ENCODE data around the gene CCT5. TPM values are rescaled to one million over a fixed set of nuclear protein-coding genes. Genes with fewer than 3 reads are reported as not detected.

The CCT5 gene
- total RNA-seq, 2 donors from 2014 or later, result 45.4 to 76.1 TPM

GRCh38 chr5:10219068-10219467 is 31.0 kb upstream of the CCT5 start:
- TF ChIP-seq CTCF (IDR thresholded peaks at IDR 0.05) (no peak), POLR2A (IDR thresholded peaks at IDR 0.05) (no peak)
- Histone ChIP-seq H3K9me3 (no peaks in the 10 kb centered on the region), H3K27ac (no peak overlapping the region), H3K36me3 (replicated peaks in 1 of 2; ENCODE audit: insufficient read depth in 1 of 2, low read depth in 2 of 2) (no peaks in the 10 kb centered on the region), H3K4me1 (no peaks in the 10 kb centered on the region), H3K4me3 (no peak overlapping the region), H3K27me3 (no peaks in the 10 kb centered on the region)
- no peak for ATAC-seq
- no peak for DNase-seq
- 91 to 93% methylated on average over 4 of the region's 4 CpGs for WGBS, 2 donors
- intact Hi-C loops (cut with DNase I), result no loop called here

- H3K27ac ChIP-seq, result no peak overlapping the region
- no peaks in the 10 kb centered on the region for H3K9me3 ChIP-seq
- H3K4me1 ChIP-seq, result no peaks in the 10 kb centered on the region
- H3K27me3 ChIP-seq, result no peaks in the 10 kb centered on the region
- H3K36me3 ChIP-seq (replicated peaks in 1 of 2; ENCODE audit: insufficient read depth in 1 of 2, low read depth in 2 of 2), result no peaks in the 10 kb centered on the region
- intact Hi-C loops (cut with DNase I), result no loop called here
- TF ChIP-seq POLR2A (IDR thresholded peaks at IDR 0.05), result no peak
- no peak for TF ChIP-seq CTCF (IDR thresholded peaks at IDR 0.05)
- DNase-seq (no peak), ATAC-seq (no peak)
- no peak overlapping the region for H3K4me3 ChIP-seq
- 81 to 89% methylated on average over 6 to 8 of the region's 8 CpGs for WGBS, 2 donors
These were observed 29.8 kb upstream of the CCT5 start for GRCh38 chr5:10220248-10220647.

- DNase-seq (no peak), ATAC-seq (no peak)
- 94 to 100% methylated on average over 1 to 2 of the region's 2 CpGs for WGBS, 2 donors
- H3K9me3 ChIP-seq, result no peaks in the 10 kb centered on the region
- TF ChIP-seq POLR2A (IDR thresholded peaks at IDR 0.05), result no peak
- no peak for TF ChIP-seq CTCF (IDR thresholded peaks at IDR 0.05)
- H3K4me1 ChIP-seq, result no peaks in the 10 kb centered on the region
- intact Hi-C loops (cut with DNase I), result no loop called here
- H3K27me3 ChIP-seq, result no peaks in the 10 kb centered on the region
- H3K4me3 ChIP-seq, result no peak overlapping the region
- H3K27ac ChIP-seq, result no peak overlapping the region
- no peaks in the 10 kb centered on the region for H3K36me3 ChIP-seq (replicated peaks in 1 of 2; ENCODE audit: insufficient read depth in 1 of 2, low read depth in 2 of 2)
These were observed 27.8 kb upstream of the CCT5 start for GRCh38 chr5:10222326-10222725.

- no peaks in the 10 kb centered on the region for H3K4me1 ChIP-seq
- H3K36me3 ChIP-seq (replicated peaks in 1 of 2; ENCODE audit: insufficient read depth in 1 of 2, low read depth in 2 of 2), result no peaks in the 10 kb centered on the region
- H3K27ac ChIP-seq, result no peak overlapping the region
- TF ChIP-seq POLR2A (IDR thresholded peaks at IDR 0.05), result no peak
- TF ChIP-seq CTCF (IDR thresholded peaks at IDR 0.05), result no peak
- no peaks in the 10 kb centered on the region for H3K27me3 ChIP-seq
- H3K4me3 ChIP-seq, result no peak overlapping the region
- ATAC-seq (no peak), DNase-seq (no peak)
- WGBS, 2 donors, result 82 to 84% methylated on average over 7 of the region's 7 CpGs
- H3K9me3 ChIP-seq, result no peaks in the 10 kb centered on the region
- intact Hi-C loops (cut with DNase I), result no loop called here
These were observed 22.7 kb upstream of the CCT5 start for GRCh38 chr5:10227379-10227778.

GRCh38 chr5:10228288-10228687 is 21.8 kb upstream of the CCT5 start:
- H3K36me3 ChIP-seq (replicated peaks in 1 of 2; ENCODE audit: insufficient read depth in 1 of 2, low read depth in 2 of 2), result no peaks in the 10 kb centered on the region
- H3K9me3 ChIP-seq, result no peaks in the 10 kb centered on the region
- DNase-seq, result no peak
- intact Hi-C loops (cut with DNase I), result no loop called here
- no peak for TF ChIP-seq CTCF (IDR thresholded peaks at IDR 0.05)
- TF ChIP-seq POLR2A (IDR thresholded peaks at IDR 0.05), result no peak
- no peak overlapping the region for H3K4me3 ChIP-seq
- ATAC-seq, result no peak
- no peaks in the 10 kb centered on the region for H3K27me3 ChIP-seq
- 91% methylated on average over 1 of the region's 1 CpG for WGBS, 2 donors
- no peak overlapping the region for H3K27ac ChIP-seq
- no peaks in the 10 kb centered on the region for H3K4me1 ChIP-seq

Data from body of pancreas (tissue), 4 donors.